ENCODE measurements around the gene KDM8. TPM values are rescaled to one million over a fixed set of nuclear protein-coding genes. Genes with fewer than 3 reads are reported as not detected.

Gene KDM8
- total RNA-seq, 1 experiment from 2014 or later: 7.9 TPM

- no peak for ATAC-seq
- Histone ChIP-seq H3K27me3 (ENCODE audit: control insufficient read depth, insufficient read depth, low read length) (no peaks in the 10 kb centered on the region), H3K36me3 (ENCODE audit: control insufficient read depth, insufficient read depth, low read length) (no peaks in the 10 kb centered on the region), H3K9me3 (ENCODE audit: control insufficient read depth, insufficient read depth, low read depth, low read length) (no peaks in the 10 kb centered on the region), H3K4me3 (ENCODE audit: low read depth in 2 of 2, low read length in 2 of 2) (no peak overlapping the region), H3K27ac (ENCODE audit: low read length) (no peak overlapping the region), H3K4me1 (ENCODE audit: control insufficient read depth, insufficient read depth, low read length) (no peaks in the 10 kb centered on the region)
- no TSS peak for BruUV-seq (replicated peaks)
- in situ Hi-C loops (cut with HindIII; ENCODE audit: low pct_unique_long_range_greater_than_20kb, low sequenced_read_pairs) (no loop called here), intact Hi-C loops (cut with micrococcal nuclease; ENCODE audit: unreplicated experiment) (no loop called here)
- no peak for DNase-seq (ENCODE audit: low read depth, low spot score)
- TF ChIP-seq TCF7L2 (IDR thresholded peaks at IDR 0.05; ENCODE audit: low read depth, low read length): no peak
- TF ChIP-seq, protein P1, sequence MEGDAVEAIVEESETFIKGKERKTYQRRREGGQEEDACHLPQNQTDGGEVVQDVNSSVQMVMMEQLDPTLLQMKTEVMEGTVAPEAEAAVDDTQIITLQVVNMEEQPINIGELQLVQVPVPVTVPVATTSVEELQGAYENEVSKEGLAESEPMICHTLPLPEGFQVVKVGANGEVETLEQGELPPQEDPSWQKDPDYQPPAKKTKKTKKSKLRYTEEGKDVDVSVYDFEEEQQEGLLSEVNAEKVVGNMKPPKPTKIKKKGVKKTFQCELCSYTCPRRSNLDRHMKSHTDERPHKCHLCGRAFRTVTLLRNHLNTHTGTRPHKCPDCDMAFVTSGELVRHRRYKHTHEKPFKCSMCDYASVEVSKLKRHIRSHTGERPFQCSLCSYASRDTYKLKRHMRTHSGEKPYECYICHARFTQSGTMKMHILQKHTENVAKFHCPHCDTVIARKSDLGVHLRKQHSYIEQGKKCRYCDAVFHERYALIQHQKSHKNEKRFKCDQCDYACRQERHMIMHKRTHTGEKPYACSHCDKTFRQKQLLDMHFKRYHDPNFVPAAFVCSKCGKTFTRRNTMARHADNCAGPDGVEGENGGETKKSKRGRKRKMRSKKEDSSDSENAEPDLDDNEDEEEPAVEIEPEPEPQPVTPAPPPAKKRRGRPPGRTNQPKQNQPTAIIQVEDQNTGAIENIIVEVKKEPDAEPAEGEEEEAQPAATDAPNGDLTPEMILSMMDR (IDR thresholded peaks at IDR 0.05): no peak
- no peak for TF ChIP-seq POLR2AphosphoS5 (IDR thresholded peaks at IDR 0.05; ENCODE audit: low read depth, low read length)
- TF ChIP-seq SIN3A (IDR thresholded peaks at IDR 0.05; ENCODE audit: borderline replicate concordance, insufficient read depth, low read depth, low read length): no peak
- TF ChIP-seq REST (IDR thresholded peaks at IDR 0.05; ENCODE audit: insufficient read depth in 1 of 2, low read depth in 2 of 2, low read length in 1 of 2): no peak
- CTCF ChIA-PET: no interaction called here
- POLR2A ChIA-PET: interaction anchor here (0.6 kb wide), 1 partner anchor 43 kb away, joined by 3 read pairs; no protein-coding TSS in a partner anchor
These were observed 11.0 kb downstream of the KDM8 start for GRCh38 chr16:27214084-27214961.

DNA sequence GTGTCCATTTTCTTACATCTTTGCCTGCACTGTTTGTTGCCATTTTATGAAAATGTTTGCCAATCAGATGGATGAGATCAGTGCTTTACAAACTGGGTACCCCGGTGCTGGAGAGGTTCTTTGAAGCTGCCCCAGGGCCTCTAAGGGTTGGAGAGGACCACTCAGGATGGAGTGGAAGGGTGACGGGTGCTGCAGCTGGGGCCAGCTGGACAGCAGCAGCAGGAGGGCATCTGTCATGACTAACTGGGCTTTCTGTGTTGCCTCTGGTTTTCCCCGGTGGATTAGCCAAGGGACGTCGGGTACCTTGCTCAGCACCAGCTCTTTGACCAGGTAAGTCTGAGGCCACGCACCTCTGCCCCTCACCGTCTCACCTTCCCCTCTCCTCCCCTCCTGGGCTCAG lies 12.3 kb downstream of the KDM8 start:
- ChIA-PET CTCF (no interaction called here), POLR2A (no interaction called here)
- no peak overlapping the region for H3K27ac ChIP-seq (ENCODE audit: low read length)
- H3K27me3 ChIP-seq (ENCODE audit: control insufficient read depth, insufficient read depth, low read length): no peaks in the 10 kb centered on the region
- no peak overlapping the region for H3K4me3 ChIP-seq (ENCODE audit: low read depth in 2 of 2, low read length in 2 of 2)
- H3K4me1 ChIP-seq (ENCODE audit: control insufficient read depth, insufficient read depth, low read length): no peaks in the 10 kb centered on the region
- no peak for ATAC-seq
- BruUV-seq (replicated peaks): no TSS peak
- DNase-seq (ENCODE audit: low read depth, low spot score): no peak
- intact Hi-C loops (cut with micrococcal nuclease; ENCODE audit: unreplicated experiment): no loop called here
- no peaks in the 10 kb centered on the region for H3K9me3 ChIP-seq (ENCODE audit: control insufficient read depth, insufficient read depth, low read depth, low read length)
- in situ Hi-C loops (cut with HindIII; ENCODE audit: low pct_unique_long_range_greater_than_20kb, low sequenced_read_pairs): no loop called here
- TF ChIP-seq TCF7L2 (IDR thresholded peaks at IDR 0.05; ENCODE audit: low read depth, low read length) (no peak), POLR2AphosphoS5 (IDR thresholded peaks at IDR 0.05; ENCODE audit: low read depth, low read length) (no peak), SIN3A (IDR thresholded peaks at IDR 0.05; ENCODE audit: borderline replicate concordance, insufficient read depth, low read depth, low read length) (no peak), REST (IDR thresholded peaks at IDR 0.05; ENCODE audit: insufficient read depth in 1 of 2, low read depth in 2 of 2, low read length in 1 of 2) (no peak)
- TF ChIP-seq, protein P1 (IDR thresholded peaks at IDR 0.05): no peak
- no peaks in the 10 kb centered on the region for H3K36me3 ChIP-seq (ENCODE audit: control insufficient read depth, insufficient read depth, low read length)

All from Panc1 (cell line).